Measurements from ENCODE around the gene CCNK.

Gene CCNK

GRCh38 chr14:99538275-99538674 is 57.1 kb downstream of the CCNK start:
- no peak for DNase-seq

GRCh38 chr14:99538733-99539132 is 57.5 kb downstream of the CCNK start:
- DNase-seq = no peak

- no peak for DNase-seq
These were observed 58.3 kb downstream of the CCNK start for GRCh38 chr14:99539491-99539890.

- DNase-seq = peak in 2 of 3 experiments; percentile 27 to 39
These were observed 59.2 kb downstream of the CCNK start for GRCh38 chr14:99540196-99541032.

GRCh38 chr14:99541211-99541610 is 60.0 kb downstream of the CCNK start:
- DNase-seq = no peak

- DNase-seq = peak in 1 of 3 experiments; percentile 42
These were observed 60.7 kb downstream of the CCNK start for GRCh38 chr14:99541677-99542470.

GRCh38 chr14:99542566-99542965 is 61.4 kb downstream of the CCNK start:
- no peak for DNase-seq

GRCh38 chr14:99543370-99543769 is 62.2 kb downstream of the CCNK start:
- no peak for DNase-seq

GRCh38 chr14:99543985-99544384 is 62.8 kb downstream of the CCNK start:
- DNase-seq = no peak

- no peak for DNase-seq
These were observed 63.8 kb downstream of the CCNK start for GRCh38 chr14:99544991-99545390.

GRCh38 chr14:99545586-99545985 is 64.4 kb downstream of the CCNK start:
- DNase-seq = peak in 2 of 3 experiments; percentile 21 to 57

- peak; percentile 60 to 85 (median 78) for DNase-seq
These were observed 65.1 kb downstream of the CCNK start for GRCh38 chr14:99546234-99546879.

- peak; percentile 12 to 62 (median 53) for DNase-seq
These were observed 67.0 kb downstream of the CCNK start for GRCh38 chr14:99548255-99548654.

GRCh38 chr14:99548871-99549515 is 67.8 kb downstream of the CCNK start:
- no peak for DNase-seq

- peak in 2 of 3 experiments; percentile 31 to 56 for DNase-seq
These were observed 68.5 kb downstream of the CCNK start for GRCh38 chr14:99549684-99550083.

- no peak for DNase-seq
These were observed 69.3 kb downstream of the CCNK start for GRCh38 chr14:99550387-99550992.

GRCh38 chr14:99551034-99551922 is 70.1 kb downstream of the CCNK start:
- peak in 2 of 3 experiments; percentile 6 to 18 for DNase-seq

- no peak for DNase-seq
These were observed 70.9 kb downstream of the CCNK start for GRCh38 chr14:99552021-99552553.

- DNase-seq = no peak
These were observed 71.5 kb downstream of the CCNK start for GRCh38 chr14:99552572-99553216.

GRCh38 chr14:99554184-99554583 is 73.0 kb downstream of the CCNK start:
- DNase-seq = peak in 2 of 3 experiments; percentile 43 to 63

Measured in NCI-H1417 (cell line).